ENCODE measurements around the gene CNNM1.
A peak's percentile ranks its signal among the peaks of the same experiment; 100 is the strongest.

The CNNM1 gene

GRCh38 chr10:99329304-99329553 is at the start of gene CNNM1:
TSS of gene CNNM1 (plus strand) at chr10:99329356. CDS start at chr10:99329388, 32 bp downstream.
- no peak for DNase-seq (ENCODE audit: low read depth)
- peak within 1 kb of the TSS; percentile 21 for H3K4me3 ChIP-seq (replicated peaks; ENCODE audit: low read depth, low read length)
- TF ChIP-seq CTCF (IDR thresholded peaks at IDR 0.05; ENCODE audit: low read length, missing control alignments), result no peak

GRCh38 chr10:99279626-99280111 is 49.5 kb upstream of the CNNM1 start:
- no peak for TF ChIP-seq CTCF (IDR thresholded peaks at IDR 0.05; ENCODE audit: low read length, missing control alignments)
- H3K4me3 ChIP-seq (replicated peaks; ENCODE audit: low read depth, low read length), result no peak overlapping the region
- peak; percentile 1 for DNase-seq (ENCODE audit: low read depth)

GRCh38 chr10:99280472-99280871 is 48.7 kb upstream of the CNNM1 start:
- DNase-seq (ENCODE audit: low read depth), result no peak
- no peak for TF ChIP-seq CTCF (IDR thresholded peaks at IDR 0.05; ENCODE audit: low read length, missing control alignments)
- H3K4me3 ChIP-seq (replicated peaks; ENCODE audit: low read depth, low read length), result no peak overlapping the region

- DNase-seq (ENCODE audit: low read depth), result no peak
- TF ChIP-seq CTCF (IDR thresholded peaks at IDR 0.05; ENCODE audit: low read length, missing control alignments), result no peak
Measured at GRCh38 chr10:99285881-99286280, 43.3 kb upstream of the CNNM1 start.

GRCh38 chr10:99290306-99290705 is 38.9 kb upstream of the CNNM1 start:
- DNase-seq (ENCODE audit: low read depth), result no peak
- no peak overlapping the region for H3K4me3 ChIP-seq (replicated peaks; ENCODE audit: low read depth, low read length)
- TF ChIP-seq CTCF (IDR thresholded peaks at IDR 0.05; ENCODE audit: low read length, missing control alignments), result no peak

More at GRCh38 chr10:99285881-99286280, 43.3 kb upstream of the CNNM1 start:
- H3K4me3 ChIP-seq (replicated peaks; ENCODE audit: low read depth, low read length), result no peak overlapping the region

GRCh38 chr10:99292159-99292558 is 37.0 kb upstream of the CNNM1 start:
- peak; percentile 8 for DNase-seq (ENCODE audit: low read depth)
- no peak overlapping the region for H3K4me3 ChIP-seq (replicated peaks; ENCODE audit: low read depth, low read length)
- no peak for TF ChIP-seq CTCF (IDR thresholded peaks at IDR 0.05; ENCODE audit: low read length, missing control alignments)

- no peak for TF ChIP-seq CTCF (IDR thresholded peaks at IDR 0.05; ENCODE audit: low read length, missing control alignments)
Measured at GRCh38 chr10:99296605-99297004, 32.6 kb upstream of the CNNM1 start.

More at GRCh38 chr10:99296605-99297004, 32.6 kb upstream of the CNNM1 start:
- H3K4me3 ChIP-seq (replicated peaks; ENCODE audit: low read depth, low read length), result no peak overlapping the region
- DNase-seq (ENCODE audit: low read depth), result no peak
